HepG2 (cell line): Measurements from ENCODE around the gene CAPN6.

Experiments
- CTCF ChIP-seq: sonication (generic); formaldehyde crosslinking; IDR thresholded peaks from 2 replicates; pipeline ENCODE4 v1.5.0; 2020; ENCODE audit warnings: mild to moderate bottlenecking, missing genetic modification reagents, moderate library complexity
- E2F1 ChIP-seq: sonication (generic); formaldehyde crosslinking; IDR thresholded peaks from 2 replicates; pipeline ENCODE4 v1.5.0; 2020; ENCODE audit warnings: missing genetic modification reagents
- EZH2 ChIP-seq: conservative IDR thresholded peaks from 2 replicates; pipeline ENCODE4 v1.6.1; 2012; ENCODE audit warnings: mild to moderate bottlenecking, low read depth, low read length, moderate library complexity
- FOXO4 ChIP-seq: sonication (generic); formaldehyde crosslinking; conservative IDR thresholded peaks from 2 replicates; pipeline ENCODE4 v1.8.1; 2023; ENCODE audit warnings: missing genetic modification reagents
- HOXA5 ChIP-seq: sonication (generic); formaldehyde crosslinking; IDR thresholded peaks from 2 replicates; pipeline ENCODE4 v1.4.0; 2020; ENCODE audit warnings: missing genetic modification reagents
- MAX ChIP-seq: IDR thresholded peaks from 2 replicates; pipeline ENCODE4 v1.6.1; 2012; ENCODE audit warnings: inconsistent platforms
- NR2F6 ChIP-seq, 2 experiments: IDR thresholded peaks; 2 replicates each; pipeline ENCODE4 v1.6.1; 2016; ENCODE audit warnings: antibody characterized with exemption in 1 of 2, mild to moderate bottlenecking in 1 of 2
- POLR2A ChIP-seq, 2 experiments: IDR thresholded peaks; 2 replicates each; pipeline ENCODE4 v1.6.1; 2011; ENCODE audit warnings: low read depth in 2 of 2, low read length in 2 of 2, mild to moderate bottlenecking in 1 of 2, moderate library complexity in 1 of 2; ENCODE audit not compliant: insufficient read depth in 1 of 2
- POLR2AphosphoS2 ChIP-seq: IDR thresholded peaks from 2 replicates; pipeline ENCODE4 v1.6.1; 2011; ENCODE audit warnings: low read depth, low read length, improper control_type of control experiment
- ZBTB34 ChIP-seq: sonication (generic); formaldehyde crosslinking; IDR thresholded peaks from 2 replicates; pipeline ENCODE4 v1.8.0; 2022; ENCODE audit warnings: mild to moderate bottlenecking, missing genetic modification reagents
- ZNF263 ChIP-seq: sonication (generic); formaldehyde crosslinking; IDR thresholded peaks from 2 replicates; pipeline ENCODE4 v1.4.0; 2020; ENCODE audit warnings: missing genetic modification reagents

- TF ChIP-seq ZNF263 (CRISPR knock-in tag) (no peak), POLR2AphosphoS2 (no peak), E2F1 (CRISPR knock-in tag) (no peak), EZH2 (no peak), HOXA5 (no peak), NR2F6 (IDR thresholded peaks at IDR 0.05) (no peak), NR2F6 (CRISPR knock-in tag; IDR thresholded peaks at IDR 0.05) (no peak), MAX (no peak), ZBTB34 (no peak), CTCF (CRISPR knock-in tag) (no peak), POLR2A (IDR thresholded peaks at IDR 0.05; ENCODE audit: insufficient read depth in 1 of 2, low read depth in 2 of 2, low read length in 2 of 2) (no peak), FOXO4 (CRISPR knock-in tag) (no peak)
These were observed at the start of gene CAPN6 for GRCh38 chrX:111270339-111270738.
